Right renal cortex interstitium (tissue), 3 donors: ENCODE results near the gene PYGO2. TPM values are rescaled to one million over a fixed set of nuclear protein-coding genes. Genes with fewer than 3 reads are reported as not detected.

ENCODE experiments used
- DNase-seq, 3 donors: peaks; one replicate each; pipeline ENCODE4 v3.0.0-alpha.2; 2013; ENCODE audit warnings: low read depth in 3 of 3, low spot score in 2 of 3
- polyA plus RNA-seq, 3 donors: library from polyadenylated mRNA; unstranded; fragments of 120-200 nt; gene quantifications; one replicate each; pipeline ENCODE4 v1.2.1, GENCODE V29; 2013; ENCODE audit not compliant: insufficient read length in 3 of 3

The PYGO2 gene, protein sequence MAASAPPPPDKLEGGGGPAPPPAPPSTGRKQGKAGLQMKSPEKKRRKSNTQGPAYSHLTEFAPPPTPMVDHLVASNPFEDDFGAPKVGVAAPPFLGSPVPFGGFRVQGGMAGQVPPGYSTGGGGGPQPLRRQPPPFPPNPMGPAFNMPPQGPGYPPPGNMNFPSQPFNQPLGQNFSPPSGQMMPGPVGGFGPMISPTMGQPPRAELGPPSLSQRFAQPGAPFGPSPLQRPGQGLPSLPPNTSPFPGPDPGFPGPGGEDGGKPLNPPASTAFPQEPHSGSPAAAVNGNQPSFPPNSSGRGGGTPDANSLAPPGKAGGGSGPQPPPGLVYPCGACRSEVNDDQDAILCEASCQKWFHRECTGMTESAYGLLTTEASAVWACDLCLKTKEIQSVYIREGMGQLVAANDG
- polyA plus RNA-seq, result 10 to 100 TPM; 41.8 to 46.5 (median 42.6) TPM

GRCh38 chr1:154961207-154962155, at the start of gene PYGO2:
Gene PYGO2, minus strand, starts transcription at chr1:154961782. Its CDS starts 206 bp downstream, at chr1:154961576.
- DNase-seq, result no peak

DNA sequence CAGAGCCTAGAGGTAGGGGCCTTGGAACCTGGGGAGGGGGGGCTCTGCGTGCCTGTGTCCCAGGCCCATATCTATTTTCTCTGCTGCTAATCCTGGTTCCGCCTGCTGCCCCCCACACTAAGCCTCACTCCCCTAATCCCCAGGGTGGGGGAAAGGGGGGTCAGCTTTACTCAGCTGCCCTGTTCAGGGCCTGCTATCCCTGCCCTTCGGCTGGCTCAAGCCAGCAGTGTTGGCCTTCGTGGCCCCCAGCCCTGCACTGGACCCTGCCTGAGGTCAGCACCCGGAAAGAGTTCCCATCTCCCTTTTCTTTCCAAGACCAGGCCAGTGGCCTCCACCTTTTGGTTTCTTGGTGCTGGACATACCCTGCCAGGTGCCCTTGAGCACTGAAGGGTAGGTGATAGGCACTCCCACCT, 49.4 kb upstream of the PYGO2 start:
- DNase-seq, result no peak

DNA sequence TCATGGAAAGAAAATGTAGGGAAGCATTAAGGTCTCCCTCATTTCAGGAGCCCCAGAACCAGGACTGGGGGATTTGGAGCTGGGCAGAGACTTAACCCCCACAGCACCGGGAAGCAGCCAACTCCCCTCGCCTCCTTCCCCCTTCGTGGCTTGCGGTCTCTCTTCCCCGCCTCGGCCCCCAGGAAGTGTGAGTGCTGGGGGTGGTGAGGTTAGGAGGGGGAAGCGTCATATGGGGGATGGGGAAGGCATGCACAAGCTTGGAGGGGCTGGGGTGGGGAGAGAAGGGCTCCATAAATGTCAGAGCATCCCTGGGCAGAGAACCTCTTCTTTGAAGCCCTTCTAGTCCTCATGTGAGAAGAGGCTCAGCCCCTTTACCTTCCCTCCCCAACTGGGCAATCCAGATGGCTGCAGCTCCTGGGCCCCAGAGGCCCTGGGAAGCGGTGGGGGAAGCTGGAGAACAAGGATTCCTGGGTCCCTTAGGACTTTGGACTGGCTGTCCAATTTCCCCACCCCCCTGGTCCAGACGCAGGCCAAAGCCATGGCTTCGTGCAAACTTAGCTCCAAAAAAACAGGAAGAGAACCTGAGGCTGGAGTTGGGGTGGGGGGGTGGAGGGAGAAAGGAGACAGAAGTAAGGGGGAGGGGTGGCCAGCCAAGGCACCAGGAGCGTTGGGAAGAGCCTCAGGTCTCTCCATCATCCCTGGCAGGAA, 48.8 kb upstream of the PYGO2 start:
- no peak for DNase-seq

- no peak for DNase-seq
Observed at GRCh38 chr1:155009742-155010141, 48.2 kb upstream of the PYGO2 start.

DNA sequence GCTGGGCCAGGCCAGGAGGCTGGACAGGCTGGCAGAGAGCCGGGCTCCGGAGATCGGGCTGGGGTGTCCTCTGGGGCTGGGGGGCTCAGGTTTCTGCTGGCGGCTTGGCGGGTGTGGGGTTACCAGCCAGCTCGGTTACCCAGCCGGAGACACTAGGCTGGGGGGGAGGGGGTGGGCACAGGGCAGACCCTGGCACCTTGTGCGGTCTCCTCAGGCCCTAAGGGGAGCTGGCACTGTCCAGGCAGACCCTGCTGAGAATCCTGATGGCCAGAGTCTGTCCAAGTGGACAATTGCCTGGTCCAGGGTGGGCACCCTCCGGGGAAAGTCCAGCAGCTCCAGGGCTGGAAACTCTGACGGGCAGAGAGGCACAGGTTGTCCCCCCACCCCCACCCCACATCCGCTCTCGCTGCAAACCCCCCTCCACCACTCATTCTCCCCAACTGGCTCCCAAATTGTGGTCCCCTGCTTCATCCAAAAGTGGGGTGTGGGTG, 47.7 kb upstream of the PYGO2 start:
- DNase-seq, result no peak

DNA sequence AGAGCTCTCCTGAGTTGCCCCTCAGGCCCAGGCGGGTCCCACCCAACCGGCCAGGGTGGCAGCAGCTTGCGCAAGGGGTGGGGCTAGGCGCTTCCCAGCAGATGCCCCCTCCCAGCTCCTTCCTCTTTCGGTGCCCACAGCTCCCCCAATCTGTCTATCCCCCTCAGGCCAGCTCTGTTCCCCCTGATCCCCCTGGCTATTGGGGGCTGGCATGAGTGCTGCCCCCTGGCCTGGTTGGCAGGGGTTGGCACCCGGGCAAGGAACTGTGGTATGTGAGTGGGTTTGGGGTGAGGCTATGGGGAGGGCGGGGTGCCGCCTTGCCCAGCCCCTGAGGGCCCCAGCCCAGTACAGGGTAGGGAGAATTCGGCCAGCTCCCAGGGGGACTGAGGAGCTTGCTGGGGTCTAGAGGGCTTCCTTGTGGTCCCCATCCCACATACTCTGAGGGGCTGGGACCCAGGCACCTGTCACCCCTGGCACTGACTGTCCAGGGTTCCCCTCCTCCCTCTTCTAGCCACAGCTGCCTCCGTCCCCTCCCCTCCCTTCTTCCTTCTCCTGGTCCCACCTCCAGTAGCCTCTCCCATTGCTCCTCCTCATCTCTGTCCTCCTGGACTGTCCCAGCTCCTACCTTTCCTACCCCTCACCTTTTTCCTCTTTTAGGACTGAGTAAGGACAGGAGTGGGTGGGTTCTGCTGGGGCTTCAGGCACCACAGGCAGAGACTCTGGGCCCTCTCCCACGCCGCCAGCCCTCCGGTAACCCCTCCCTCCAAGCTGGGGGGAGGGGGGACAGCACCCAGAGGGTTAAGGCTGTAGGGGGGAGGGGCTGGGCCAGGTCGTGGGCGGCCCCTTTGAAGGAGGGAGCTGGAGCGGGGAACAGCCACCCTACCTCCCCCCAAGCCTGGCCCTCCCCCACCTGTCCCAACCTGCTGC, 46.7 kb upstream of the PYGO2 start:
- DNase-seq, result no peak

- DNase-seq, result no peak
Observed at GRCh38 chr1:155007251-155007828, 45.8 kb upstream of the PYGO2 start.

- no peak for DNase-seq
Observed at GRCh38 chr1:155006601-155007101, 45.1 kb upstream of the PYGO2 start.

DNA sequence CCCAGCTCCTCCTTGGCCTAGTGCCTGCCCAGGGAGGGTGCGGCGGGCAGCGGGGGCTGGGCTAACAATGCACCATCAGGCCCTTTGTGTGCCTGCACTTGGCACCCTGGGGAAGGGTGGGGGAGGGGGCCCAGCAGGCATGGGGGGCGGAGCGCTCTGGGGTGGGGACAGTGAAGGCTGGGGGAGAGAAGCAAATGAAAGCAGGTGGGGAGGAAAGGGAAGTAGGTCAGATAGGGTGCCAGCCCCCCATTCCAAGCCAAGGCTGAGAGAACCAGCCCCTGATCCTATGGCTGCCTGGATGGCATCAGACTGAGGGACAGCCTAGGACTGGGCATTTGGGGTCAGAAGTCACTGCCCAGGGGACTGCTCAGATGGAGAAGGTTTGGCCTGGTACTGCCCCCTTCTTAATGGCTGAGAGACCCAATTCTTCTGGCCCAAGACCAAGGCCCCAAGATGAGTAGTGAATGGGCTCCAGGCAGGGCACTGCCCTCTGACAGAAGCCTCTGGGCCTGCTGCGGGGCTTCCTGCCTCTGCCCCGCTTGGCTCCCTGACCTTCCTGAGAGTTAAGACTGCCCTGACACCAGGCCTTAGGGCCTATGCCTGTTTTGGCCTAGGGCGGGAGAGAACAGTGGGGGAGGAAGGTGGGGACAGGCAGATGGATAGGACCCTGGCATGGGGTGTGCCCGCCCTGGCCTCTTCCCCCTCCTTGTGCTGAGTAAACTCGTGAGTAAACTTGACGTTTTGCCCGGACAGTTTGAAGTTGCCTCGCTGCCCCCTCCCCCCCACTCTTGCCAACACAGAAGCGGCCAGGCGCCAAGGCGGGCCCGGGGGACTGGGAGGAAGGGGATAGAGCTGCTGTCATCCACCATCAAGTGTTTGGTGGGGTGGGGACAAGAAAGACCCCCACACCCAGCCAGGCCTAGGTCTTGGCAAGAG, 43.8 kb upstream of the PYGO2 start:
- DNase-seq, result no peak

DNA sequence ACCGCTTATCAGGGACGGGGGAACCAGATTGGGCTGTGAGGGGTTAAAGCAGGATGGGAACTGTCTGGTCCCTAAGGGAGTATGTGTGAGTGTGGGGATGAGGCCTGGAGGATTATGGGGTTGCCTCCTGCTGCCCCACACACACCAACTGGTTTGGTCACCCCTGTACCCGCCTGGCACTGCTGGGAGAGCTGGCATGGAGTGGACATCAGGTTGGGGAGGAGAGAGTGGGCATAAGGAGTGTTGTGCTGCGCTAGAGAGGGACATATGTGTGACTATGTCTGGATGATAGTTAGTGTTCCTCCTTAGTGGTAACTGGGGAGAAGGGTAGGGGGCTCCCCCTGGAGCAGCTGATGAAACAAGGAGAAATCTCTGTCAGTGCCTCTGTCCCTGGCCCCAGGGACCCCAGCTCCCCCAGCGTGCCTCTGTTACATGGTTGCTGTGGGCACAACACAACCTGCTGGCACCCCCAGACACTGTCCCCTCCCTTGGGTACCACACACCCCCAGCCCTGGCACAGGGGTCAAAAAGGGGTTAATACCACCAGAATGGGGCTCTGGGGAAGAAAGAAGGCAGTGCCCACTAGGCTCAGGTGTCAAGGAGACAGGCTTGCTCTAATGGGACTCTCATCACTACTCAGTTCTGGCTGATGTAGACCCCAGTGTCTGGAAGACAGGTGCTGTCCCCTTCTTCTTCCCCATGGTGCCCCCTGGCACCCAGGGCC, 42.9 kb upstream of the PYGO2 start:
- DNase-seq, result no peak

- no peak for DNase-seq
Observed at GRCh38 chr1:155003766-155004351, 42.3 kb upstream of the PYGO2 start.

GRCh38 chr1:155003227-155003765, 41.7 kb upstream of the PYGO2 start:
- no peak for DNase-seq

DNA sequence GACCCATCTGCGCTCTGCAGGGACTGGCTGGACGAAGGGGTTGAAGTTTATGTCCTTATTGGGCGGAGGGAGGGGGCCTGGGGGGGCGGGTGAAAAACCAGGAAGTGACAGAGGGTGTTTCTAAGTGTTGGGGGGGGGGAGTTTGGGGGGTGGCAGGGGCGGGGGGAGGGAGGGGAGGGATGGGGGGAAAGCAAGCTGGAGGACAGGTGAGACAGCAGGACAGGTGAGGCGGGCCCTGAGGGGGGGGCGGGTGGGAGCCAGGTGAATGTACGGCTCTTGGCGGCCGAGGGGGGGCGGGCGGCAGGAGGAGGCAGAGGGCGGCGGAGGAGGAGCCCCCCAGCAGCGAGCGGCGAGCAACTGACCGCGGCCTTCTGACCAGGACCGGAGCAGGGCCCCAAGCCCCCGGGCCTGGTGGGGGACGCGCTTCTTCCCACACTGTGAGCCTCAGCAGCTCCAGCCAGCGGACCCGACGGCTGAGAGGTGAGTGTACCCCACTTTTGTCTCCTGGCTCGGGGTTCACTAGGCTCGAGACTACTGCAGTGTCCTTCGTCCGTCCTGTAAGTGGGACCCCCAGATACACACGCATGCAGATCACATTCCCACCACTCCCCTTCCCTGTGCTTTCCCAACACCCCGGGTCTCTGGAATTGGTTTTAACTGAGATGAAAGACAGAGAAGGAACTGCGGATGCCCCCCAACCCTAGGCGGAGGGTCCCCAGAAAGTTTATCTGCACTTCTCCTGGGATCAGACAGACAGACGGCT, 41.1 kb upstream of the PYGO2 start, which contains the start of gene ZBTB7B:
Gene ZBTB7B (plus strand): TSS at position 339 of the 763 bp plus-strand sequence. CDS start 11,859 bp downstream, outside the sequence.
- DNase-seq, result no peak

DNA sequence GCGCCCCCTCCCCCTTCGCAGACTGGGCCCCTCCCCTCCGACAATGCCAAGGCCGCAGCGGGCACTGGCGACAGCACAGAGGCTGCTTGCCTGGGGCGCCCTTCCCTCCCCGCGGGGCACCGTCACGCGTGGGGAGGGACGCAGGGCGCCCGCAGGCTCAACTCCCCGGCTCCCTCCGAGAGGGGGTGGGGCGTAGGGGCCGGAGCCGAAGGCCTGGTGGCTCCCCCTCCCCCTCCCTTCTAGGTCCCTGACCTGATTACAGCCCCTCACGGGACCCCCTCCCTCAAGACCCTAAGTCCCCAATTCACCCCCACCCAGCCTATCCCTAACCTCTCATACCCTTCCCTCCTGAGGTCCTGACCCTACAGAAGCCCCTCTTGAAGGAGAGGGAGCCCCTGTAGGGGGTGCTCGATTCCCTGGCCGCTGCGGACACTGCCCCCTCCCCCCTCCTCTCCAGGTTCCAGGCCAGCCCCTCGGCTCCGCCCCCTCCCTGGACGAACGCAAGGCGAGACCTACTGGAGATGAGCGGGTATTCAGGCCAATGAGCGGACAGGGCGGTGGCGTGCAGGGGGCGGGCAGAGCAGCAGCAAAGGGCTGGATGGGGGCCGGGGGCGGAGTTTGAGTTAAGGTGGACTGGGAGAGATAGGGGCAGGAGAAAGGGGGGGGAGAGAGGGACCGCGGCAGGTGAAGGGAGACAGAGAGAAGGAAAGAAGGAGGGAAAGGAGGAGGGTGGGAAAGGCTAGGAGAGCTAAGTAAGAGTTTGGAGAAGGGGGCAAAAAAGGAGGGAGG, 40.3 kb upstream of the PYGO2 start:
- peak in 2 of 3 donors; percentile 98 to 99 for DNase-seq

DNA sequence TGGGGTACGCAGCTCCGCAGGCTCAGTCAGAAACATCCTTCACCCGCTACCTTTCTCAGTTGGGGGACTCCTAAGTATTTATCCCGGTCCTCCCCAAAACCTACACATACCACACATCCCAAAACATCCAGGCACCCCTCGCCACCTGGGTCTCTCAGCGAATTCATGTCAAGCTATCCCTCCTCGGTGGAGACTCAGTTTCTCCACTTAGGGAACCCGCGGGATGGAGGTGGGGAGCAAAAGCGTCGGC, 39.8 kb upstream of the PYGO2 start:
- DNase-seq, result no peak
